HG02938 (cell line): ENCODE measurements around the gene KMT2A.
"Not testable (repeated sequence)": the region's sequence is repeated elsewhere in the genome, so short reads cannot be mapped to it uniquely, and the experiment has no call there.

Source experiments
- ATAC-seq: cut with Tn5 transposase; IDR thresholded peaks from one replicate; pipeline ENCODE4 v1.9.1; 2021; ENCODE audit warnings: mild to moderate bottlenecking, moderate library complexity; ENCODE audit not compliant: unreplicated experiment

KMT2A gene

GRCh38 chr11:118435893-118436624, at the start of gene KMT2A:
Gene KMT2A (plus strand): TSS chr11:118436492. CDS start chr11:118436513, 21 bp downstream.
- peak; percentile 53 for ATAC-seq

- ATAC-seq, result no peak
These were observed 40.2 kb upstream of the KMT2A start for GRCh38 chr11:118396097-118396501.

- ATAC-seq, result no peak
These were observed 38.8 kb upstream of the KMT2A start for GRCh38 chr11:118397448-118397847.

- ATAC-seq, result no peak
These were observed 37.3 kb upstream of the KMT2A start for GRCh38 chr11:118398791-118399559.

GRCh38 chr11:118401151-118401879, 35.0 kb upstream of the KMT2A start, which contains the start of gene ATP5MG:
Gene ATP5MG (plus strand): TSS chr11:118401606. CDS start chr11:118401666, 60 bp downstream.
- peak; percentile 51 for ATAC-seq

- ATAC-seq, result no peak
These were observed 34.3 kb upstream of the KMT2A start for GRCh38 chr11:118401880-118402590.

- ATAC-seq, result not testable (repeated sequence)
These were observed 33.7 kb upstream of the KMT2A start for GRCh38 chr11:118402594-118402993.

GRCh38 chr11:118406599-118407166, 29.6 kb upstream of the KMT2A start:
- ATAC-seq, result no peak

GRCh38 chr11:118410055-118410745, 26.1 kb upstream of the KMT2A start:
- ATAC-seq, result peak; percentile 69

- ATAC-seq, result no peak
These were observed 24.8 kb upstream of the KMT2A start for GRCh38 chr11:118411530-118411929.

GRCh38 chr11:118412921-118413320, 23.4 kb upstream of the KMT2A start:
- no peak for ATAC-seq

- no peak for ATAC-seq
These were observed 21.1 kb upstream of the KMT2A start for GRCh38 chr11:118415062-118415738.

GRCh38 chr11:118415739-118416068, 20.6 kb upstream of the KMT2A start:
- no peak for ATAC-seq

GRCh38 chr11:118416900-118417299, 19.4 kb upstream of the KMT2A start:
- not testable (repeated sequence) for ATAC-seq

- no peak for ATAC-seq
These were observed 18.5 kb upstream of the KMT2A start for GRCh38 chr11:118417801-118418200.

GRCh38 chr11:118418766-118419165, 17.5 kb upstream of the KMT2A start:
- ATAC-seq, result no peak

- ATAC-seq, result no peak
These were observed 8.6 kb upstream of the KMT2A start for GRCh38 chr11:118427707-118428106.

- ATAC-seq, result no peak
These were observed 5.3 kb upstream of the KMT2A start for GRCh38 chr11:118430956-118431355.

- ATAC-seq, result no peak
These were observed 2.2 kb upstream of the KMT2A start for GRCh38 chr11:118434123-118434552.
